K562 (cell line): ENCODE results near the gene LRRC59. TPM values are rescaled to one million over a fixed set of nuclear protein-coding genes. Genes with fewer than 3 reads are reported as not detected.

ENCODE experiments used
- ARID2 ChIP-seq: fragments of 450-650 bp; IDR thresholded peaks from 2 replicates; pipeline ENCODE4 v1.6.1; 2017; ENCODE audit warnings: antibody characterized with exemption, mild to moderate bottlenecking
- EHMT2 ChIP-seq: fragments of 450-650 bp; IDR thresholded peaks from 2 replicates; pipeline ENCODE4 v1.6.1; 2018; ENCODE audit warnings: antibody characterized with exemption
- ELF1 ChIP-seq: fragments of 200-800 bp; sonication (Bioruptor generic); IDR thresholded peaks from 2 replicates; pipeline ENCODE4 v1.6.1; 2016; ENCODE audit warnings: missing genetic modification characterization, missing compliant biosample characterization
- FOXM1 ChIP-seq, 2 experiments: fragments of 450-650 bp in 1 of 2; sonication (generic) in 1 of 2; formaldehyde crosslinking in 1 of 2; IDR thresholded peaks; 2 replicates each; pipeline versions ENCODE4 v1.6.1 to v1.9.0; 2017 to 2022; ENCODE audit warnings: low read depth in 2 of 2, mild to moderate bottlenecking in 2 of 2, missing genetic modification reagents in 1 of 2, moderate library complexity in 1 of 2
- GABPB1 ChIP-seq: sonication (generic); formaldehyde crosslinking; IDR thresholded peaks from 2 replicates; pipeline ENCODE4 v1.8.0; 2022; ENCODE audit warnings: mild to moderate bottlenecking, missing genetic modification reagents
- HDAC3 ChIP-seq: fragments of 450-650 bp; IDR thresholded peaks from 2 replicates; pipeline ENCODE4 v1.6.1; 2018; ENCODE audit warnings: borderline replicate concordance, mild to moderate bottlenecking, moderate library complexity; ENCODE audit not compliant: partially characterized antibody
- HDAC8 ChIP-seq: fragments of 450-650 bp; IDR thresholded peaks from 2 replicates; pipeline ENCODE4 v1.6.1; 2016; ENCODE audit warnings: mild to moderate bottlenecking, missing genetic modification characterization, moderate library complexity, missing compliant biosample characterization
- HIVEP1 ChIP-seq: fragments of 250-450 bp; sonication (Bioruptor Pico); IDR thresholded peaks from 2 replicates; pipeline ENCODE4 v1.4.0; 2020; ENCODE audit warnings: mild to moderate bottlenecking
- HMG20B ChIP-seq: fragments of 250-450 bp; sonication (Bioruptor Pico); IDR thresholded peaks from 2 replicates; pipeline ENCODE4 v1.5.0; 2021; ENCODE audit warnings: mild to moderate bottlenecking
- KLF16 ChIP-seq: IDR thresholded peaks from 2 replicates; pipeline ENCODE4 v1.6.1; 2016; ENCODE audit warnings: antibody characterized with exemption
- MITF ChIP-seq: IDR thresholded peaks from 2 replicates; pipeline ENCODE4 v1.6.1; 2014; ENCODE audit warnings: antibody characterized with exemption
- SIN3A ChIP-seq, 2 experiments: fragments of 150-350 bp in 1 of 2; IDR thresholded peaks; 2 replicates each; pipeline ENCODE4 v1.6.1; 2011 to 2016; ENCODE audit warnings: borderline replicate concordance in 2 of 2, low read depth in 2 of 2, low read length in 2 of 2, mild to moderate bottlenecking in 2 of 2, moderate library complexity in 2 of 2; ENCODE audit not compliant: control insufficient read depth in 1 of 2
- SIN3B ChIP-seq: fragments of 450-650 bp; IDR thresholded peaks from 2 replicates; pipeline ENCODE4 v1.6.1; 2017; ENCODE audit warnings: low read depth, mild to moderate bottlenecking, moderate library complexity
- SLC30A9 ChIP-seq: fragments of 250-450 bp; sonication (Bioruptor Pico); IDR thresholded peaks from 2 replicates; pipeline ENCODE4 v1.8.0; 2022; ENCODE audit warnings: mild to moderate bottlenecking, moderate library complexity
- SMARCE1 ChIP-seq: fragments of 450-650 bp; IDR thresholded peaks from 2 replicates; pipeline ENCODE4 v1.7.1; 2016; ENCODE audit warnings: mild to moderate bottlenecking
- TEAD2 ChIP-seq: fragments of 450-650 bp; IDR thresholded peaks from 2 replicates; pipeline ENCODE4 v1.6.1; 2016; ENCODE audit warnings: missing genetic modification characterization, control low read depth, missing compliant biosample characterization
- ZNF140 ChIP-seq: fragments of 250-450 bp; sonication (Bioruptor Pico); IDR thresholded peaks from 2 replicates; pipeline ENCODE4 v1.8.0; 2021; ENCODE audit warnings: moderate library complexity, mild to moderate bottlenecking, inconsistent platforms
- ZNF217 ChIP-seq: sonication (generic); formaldehyde crosslinking; IDR thresholded peaks from 2 replicates; pipeline ENCODE4 v1.8.0; 2022; ENCODE audit warnings: mild to moderate bottlenecking, missing genetic modification reagents
- ZNF23 ChIP-seq: fragments of 250-450 bp; sonication (Bioruptor Pico); IDR thresholded peaks from 2 replicates; pipeline ENCODE4 v1.4.0; 2020; ENCODE audit warnings: mild to moderate bottlenecking
- ZNF280A ChIP-seq: fragments of 450-650 bp; IDR thresholded peaks from 2 replicates; pipeline ENCODE4 v1.6.1; 2018; ENCODE audit warnings: mild to moderate bottlenecking, low read depth; ENCODE audit not compliant: partially characterized antibody
- ZNF655 ChIP-seq: fragments of 250-450 bp; sonication (Bioruptor Pico); IDR thresholded peaks from 2 replicates; pipeline ENCODE4 v1.5.0; 2021
- ZNF707 ChIP-seq: fragments of 250-450 bp; sonication (Bioruptor Pico); conservative IDR thresholded peaks from 2 replicates; pipeline ENCODE4 v1.8.0; 2022; ENCODE audit warnings: inconsistent platforms, mild to moderate bottlenecking, moderate library complexity
- ZNF740 ChIP-seq, 3 experiments: fragments of 200-800 bp in 1 of 3; sonication (Bioruptor generic) in 1 of 3; sonication (generic) in 1 of 3; formaldehyde crosslinking in 1 of 3; IDR thresholded peaks; 2 replicates each; pipeline versions ENCODE4 v1.6.1 to v1.8.0; 2016 to 2022; ENCODE audit warnings: mild to moderate bottlenecking in 2 of 3, missing compliant biosample characterization in 2 of 3, missing genetic modification characterization in 2 of 3, missing genetic modification reagents in 1 of 3
- polyA plus RNA-seq, 8 experiments: library from polyadenylated mRNA; depleted of rRNA in 4 of 8; stranded (reverse) in 5 of 8; unstranded in 3 of 8; fragments of >200 nt; fragmentation: Nextera tagmentation in 2 of 8; fragmentation: Illumina TruSeq in 1 of 8; extraction: Ambion mirVana in 2 of 8; extraction: Trizol in 1 of 8; gene quantifications; 2 replicates each; pipeline versions ENCODE4 v1.2.1 to v1.2.3, GENCODE V29; 2011 to 2014; ENCODE audit warnings: inconsistent platforms in 1 of 8, missing spikeins in 1 of 8
- total RNA-seq, 7 experiments: library from RNA; depleted of rRNA in 6 of 7; stranded (reverse); fragments of >200 nt in 6 of 7; fragmentation: Illumina TruSeq in 2 of 7; extraction: Trizol in 2 of 7; gene quantifications; 2 replicates each; pipeline versions ENCODE4 v1.2.1 to v1.2.3, GENCODE V29; 2011 to 2021; ENCODE audit warnings: low replicate concordance in 1 of 7

LRRC59 gene
- total and polyA plus RNA-seq, 9 of the 15 experiments (the other 6 are each of a cell fraction or from before 2014, with no cell fraction given): 27.8 to 244 (median 154) TPM

- no peak for TF ChIP-seq HDAC3
- TF ChIP-seq SIN3B: no peak
- no peak for TF ChIP-seq HMG20B (CRISPR knock-in tag)
- no peak for TF ChIP-seq ZNF140 (CRISPR knock-in tag)
- no peak for TF ChIP-seq SIN3A (IDR thresholded peaks at IDR 0.05; ENCODE audit: borderline replicate concordance in 2 of 2, control insufficient read depth in 1 of 2, low read depth in 2 of 2, low read length in 2 of 2)
- TF ChIP-seq ZNF23 (CRISPR knock-in tag): no peak
- no peak for TF ChIP-seq ZNF280A
- TF ChIP-seq GABPB1 (CRISPR knock-in tag): peak; percentile 64
- no peak for TF ChIP-seq HIVEP1 (CRISPR knock-in tag)
- peak; percentile 77; the same call in 1 of the 2 replicates for TF ChIP-seq SMARCE1
- peak; percentile 77 for TF ChIP-seq FOXM1 (IDR thresholded peaks at IDR 0.05; ENCODE audit: low read depth)
- TF ChIP-seq FOXM1 (CRISPR knock-in tag; IDR thresholded peaks at IDR 0.05; ENCODE audit: low read depth): no peak
- TF ChIP-seq SLC30A9 (CRISPR knock-in tag): no peak
- peak; percentile 85 for TF ChIP-seq KLF16
- 0 out of 2 replicates have a peak, but pooled peaks have one; percentile 12 for TF ChIP-seq MITF
- TF ChIP-seq ZNF740 (CRISPR knock-in tag; IDR thresholded peaks at IDR 0.05): no peak
- no peak for TF ChIP-seq ZNF740 (tag; IDR thresholded peaks at IDR 0.05)
- no peak for TF ChIP-seq ZNF655 (CRISPR knock-in tag)
- TF ChIP-seq ZNF217 (CRISPR knock-in tag): no peak
- no peak for TF ChIP-seq ELF1 (tag)
- TF ChIP-seq HDAC8: no peak
- no peak for TF ChIP-seq ARID2
- TF ChIP-seq ZNF707 (CRISPR knock-in tag): no peak
- TF ChIP-seq EHMT2: peak; percentile 59; the same call in 1 of the 2 replicates
- no peak for TF ChIP-seq TEAD2
These were observed 35.5 kb downstream of the LRRC59 start (continued) for GRCh38 chr17:50361561-50362480.
